ENCODE measurements around the gene NUDT14.

NUDT14 gene

GRCh38 chr14:105168496-105168978, 12.6 kb downstream of the NUDT14 start, which contains the start of gene JAG2:
JAG2 (minus strand) TSS chr14:105168776; CDS start chr14:105168420, 356 bp downstream.
- H3K4me3 ChIP-seq (ENCODE audit: low read depth, low read length) = peak within 1 kb of the TSS; percentile 52
- H3K36me3 ChIP-seq (ENCODE audit: control insufficient read depth in 2 of 2, insufficient read depth in 1 of 2, low read length in 2 of 2) = peaks cover 0 to 4% of the 10 kb centered on the region in 2 experiments; a peak in 1 of 3 replicates
- peak within 1 kb of the TSS; percentile 56; the same call in 1 of the 2 replicates for H3K27ac ChIP-seq (ENCODE audit: extremely low read depth, low read depth, low read length)
- CTCF ChIA-PET = interaction anchor here (0.7 to 3.7 kb wide), 3 partner anchors 9 to 99 kb away, joined by 3 to 18 read pairs (median 3); partner anchors contain the start of gene NUDT14
- H3K4me1 ChIP-seq (ENCODE audit: control insufficient read depth, insufficient read depth, low read length) = peaks cover 3% of the 10 kb centered on the region; the same call in 1 of the 2 replicates
- no peak for TF ChIP-seq ZNF133 (tag by site-specific recombination; IDR thresholded peaks at IDR 0.05)
- TF ChIP-seq, protein P1, sequence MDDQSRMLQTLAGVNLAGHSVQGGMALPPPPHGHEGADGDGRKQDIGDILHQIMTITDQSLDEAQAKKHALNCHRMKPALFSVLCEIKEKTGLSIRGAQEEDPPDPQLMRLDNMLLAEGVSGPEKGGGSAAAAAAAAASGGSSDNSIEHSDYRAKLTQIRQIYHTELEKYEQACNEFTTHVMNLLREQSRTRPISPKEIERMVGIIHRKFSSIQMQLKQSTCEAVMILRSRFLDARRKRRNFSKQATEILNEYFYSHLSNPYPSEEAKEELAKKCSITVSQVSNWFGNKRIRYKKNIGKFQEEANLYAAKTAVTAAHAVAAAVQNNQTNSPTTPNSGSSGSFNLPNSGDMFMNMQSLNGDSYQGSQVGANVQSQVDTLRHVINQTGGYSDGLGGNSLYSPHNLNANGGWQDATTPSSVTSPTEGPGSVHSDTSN (CRISPR knock-in tag; IDR thresholded peaks at IDR 0.05) = 0 out of 2 replicates have a peak, but pooled peaks have one; percentile 77
- TF ChIP-seq ZNF423 (tag by site-specific recombination; IDR thresholded peaks at IDR 0.05) = no peak
- TF ChIP-seq ZXDB (tag by site-specific recombination; IDR thresholded peaks at IDR 0.05) = no peak
- H3K9me3 ChIP-seq (ENCODE audit: control insufficient read depth, insufficient read depth, low read depth, low read length) = no peaks in the 10 kb centered on the region
- POLR2A ChIA-PET = no interaction called here

GRCh38 chr14:105168093-105168420, 13.1 kb downstream of the NUDT14 start:
- Histone ChIP-seq H3K36me3 (ENCODE audit: control insufficient read depth in 2 of 2, insufficient read depth in 1 of 2, low read length in 2 of 2) (peaks cover 0 to 4% of the 10 kb centered on the region in 2 experiments; a peak in 1 of 3 replicates), H3K4me3 (ENCODE audit: low read depth, low read length) (peak overlapping the region; percentile 52), H3K27ac (ENCODE audit: extremely low read depth, low read depth, low read length) (peak overlapping the region; percentile 56; the same call in 1 of the 2 replicates), H3K4me1 (ENCODE audit: control insufficient read depth, insufficient read depth, low read length) (peaks cover 8% of the 10 kb centered on the region; the same call in 1 of the 2 replicates), H3K9me3 (ENCODE audit: control insufficient read depth, insufficient read depth, low read depth, low read length) (no peaks in the 10 kb centered on the region)
- ChIA-PET POLR2A (no interaction called here), CTCF (interaction anchor here (0.7 to 3.7 kb wide), 3 partner anchors 9 to 80 kb away, joined by 3 to 18 read pairs (median 3); partner anchors contain the start of gene NUDT14)
- no peak for TF ChIP-seq ZNF529 (tag by site-specific recombination; IDR thresholded peaks at IDR 0.05; ENCODE audit: insufficient replicate concordance)
- no peak for TF ChIP-seq ZNF341 (tag by site-specific recombination; IDR thresholded peaks at IDR 0.05; ENCODE audit: low read depth)
- TF ChIP-seq, protein P2, sequence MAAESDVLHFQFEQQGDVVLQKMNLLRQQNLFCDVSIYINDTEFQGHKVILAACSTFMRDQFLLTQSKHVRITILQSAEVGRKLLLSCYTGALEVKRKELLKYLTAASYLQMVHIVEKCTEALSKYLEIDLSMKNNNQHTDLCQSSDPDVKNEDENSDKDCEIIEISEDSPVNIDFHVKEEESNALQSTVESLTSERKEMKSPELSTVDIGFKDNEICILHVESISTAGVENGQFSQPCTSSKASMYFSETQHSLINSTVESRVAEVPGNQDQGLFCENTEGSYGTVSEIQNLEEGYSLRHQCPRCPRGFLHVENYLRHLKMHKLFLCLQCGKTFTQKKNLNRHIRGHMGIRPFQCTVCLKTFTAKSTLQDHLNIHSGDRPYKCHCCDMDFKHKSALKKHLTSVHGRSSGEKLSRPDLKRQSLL (tag by site-specific recombination; IDR thresholded peaks at IDR 0.05) = no peak
- no peak for TF ChIP-seq PRDM10 (tag by site-specific recombination; IDR thresholded peaks at IDR 0.05)

GRCh38 chr14:105167303-105168092, 13.6 kb downstream of the NUDT14 start:
- H3K27ac ChIP-seq (ENCODE audit: extremely low read depth, low read depth, low read length) = peak overlapping the region; percentile 56; the same call in 1 of the 2 replicates
- no peaks in the 10 kb centered on the region for H3K9me3 ChIP-seq (ENCODE audit: control insufficient read depth, insufficient read depth, low read depth, low read length)
- peaks cover 0 to 4% of the 10 kb centered on the region in 2 experiments; a peak in 1 of 3 replicates for H3K36me3 ChIP-seq (ENCODE audit: control insufficient read depth in 2 of 2, insufficient read depth in 1 of 2, low read length in 2 of 2)
- peak overlapping the region; percentile 52 for H3K4me3 ChIP-seq (ENCODE audit: low read depth, low read length)
- H3K4me1 ChIP-seq (ENCODE audit: control insufficient read depth, insufficient read depth, low read length) = peaks cover 8% of the 10 kb centered on the region; the same call in 1 of the 2 replicates
- ChIA-PET POLR2A (no interaction called here), CTCF (interaction anchor here (0.7 to 3.7 kb wide), 4 partner anchors 8 to 80 kb away, joined by 3 to 18 read pairs (median 4); partner anchors contain the start of gene NUDT14)
- no peak for TF ChIP-seq ZNF707 (tag by site-specific recombination; IDR thresholded peaks at IDR 0.05)
- TF ChIP-seq ZNF555 (tag by site-specific recombination; conservative IDR thresholded peaks at IDR 0.05) = no peak
- peak; percentile 65 for TF ChIP-seq GLIS2 (tag by site-specific recombination; IDR thresholded peaks at IDR 0.05)
- peak; percentile 63 for TF ChIP-seq SP3 (tag by site-specific recombination; IDR thresholded peaks at IDR 0.05)
- TF ChIP-seq, protein P3, sequence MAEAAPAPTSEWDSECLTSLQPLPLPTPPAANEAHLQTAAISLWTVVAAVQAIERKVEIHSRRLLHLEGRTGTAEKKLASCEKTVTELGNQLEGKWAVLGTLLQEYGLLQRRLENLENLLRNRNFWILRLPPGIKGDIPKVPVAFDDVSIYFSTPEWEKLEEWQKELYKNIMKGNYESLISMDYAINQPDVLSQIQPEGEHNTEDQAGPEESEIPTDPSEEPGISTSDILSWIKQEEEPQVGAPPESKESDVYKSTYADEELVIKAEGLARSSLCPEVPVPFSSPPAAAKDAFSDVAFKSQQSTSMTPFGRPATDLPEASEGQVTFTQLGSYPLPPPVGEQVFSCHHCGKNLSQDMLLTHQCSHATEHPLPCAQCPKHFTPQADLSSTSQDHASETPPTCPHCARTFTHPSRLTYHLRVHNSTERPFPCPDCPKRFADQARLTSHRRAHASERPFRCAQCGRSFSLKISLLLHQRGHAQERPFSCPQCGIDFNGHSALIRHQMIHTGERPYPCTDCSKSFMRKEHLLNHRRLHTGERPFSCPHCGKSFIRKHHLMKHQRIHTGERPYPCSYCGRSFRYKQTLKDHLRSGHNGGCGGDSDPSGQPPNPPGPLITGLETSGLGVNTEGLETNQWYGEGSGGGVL (tag by site-specific recombination; IDR thresholded peaks at IDR 0.05) = peak; percentile 41; the same call in 1 of the 2 replicates
- TF ChIP-seq RBAK (tag by site-specific recombination; IDR thresholded peaks at IDR 0.05) = no peak
- TF ChIP-seq EGR2 (tag by site-specific recombination; IDR thresholded peaks at IDR 0.05; ENCODE audit: low read depth) = peak; percentile 34; the same call in 1 of the 2 replicates
- no peak for TF ChIP-seq BCL11B (tag by site-specific recombination; IDR thresholded peaks at IDR 0.05; ENCODE audit: low read depth)
- TF ChIP-seq ZNF324 (tag by site-specific recombination; IDR thresholded peaks at IDR 0.05) = no peak
- peak; percentile 77 for TF ChIP-seq ZIC2 (tag by site-specific recombination; IDR thresholded peaks at IDR 0.05)
- peak; percentile 53 for TF ChIP-seq PATZ1 (tag by site-specific recombination; IDR thresholded peaks at IDR 0.05)

Data from HEK293 (cell line).